ENCODE results near the gene DHX9.

Gene DHX9

DNA sequence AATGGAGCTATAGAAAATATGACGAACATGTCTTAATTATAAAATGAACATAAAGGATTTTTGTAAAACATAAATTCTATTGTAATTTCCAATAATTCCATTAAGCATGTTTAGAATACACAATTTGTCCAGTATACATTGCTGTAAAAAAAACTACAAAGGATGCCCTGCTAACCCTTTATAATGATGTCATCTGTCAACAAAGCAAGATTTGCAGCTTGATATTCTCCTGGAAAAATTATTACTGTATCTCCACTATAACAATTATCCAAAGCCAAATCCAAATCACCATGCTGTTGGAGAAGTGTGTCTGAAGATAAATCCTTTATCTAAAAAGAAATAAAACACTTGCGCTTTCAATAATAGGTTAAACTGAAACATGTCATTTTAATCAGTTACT is 66.2 kb downstream of the DHX9 start:
- no peak for DNase-seq (ENCODE audit: low read depth)
- H3K4me3 ChIP-seq (ENCODE audit: low read length), result no peak overlapping the region
- TF ChIP-seq, protein P1, sequence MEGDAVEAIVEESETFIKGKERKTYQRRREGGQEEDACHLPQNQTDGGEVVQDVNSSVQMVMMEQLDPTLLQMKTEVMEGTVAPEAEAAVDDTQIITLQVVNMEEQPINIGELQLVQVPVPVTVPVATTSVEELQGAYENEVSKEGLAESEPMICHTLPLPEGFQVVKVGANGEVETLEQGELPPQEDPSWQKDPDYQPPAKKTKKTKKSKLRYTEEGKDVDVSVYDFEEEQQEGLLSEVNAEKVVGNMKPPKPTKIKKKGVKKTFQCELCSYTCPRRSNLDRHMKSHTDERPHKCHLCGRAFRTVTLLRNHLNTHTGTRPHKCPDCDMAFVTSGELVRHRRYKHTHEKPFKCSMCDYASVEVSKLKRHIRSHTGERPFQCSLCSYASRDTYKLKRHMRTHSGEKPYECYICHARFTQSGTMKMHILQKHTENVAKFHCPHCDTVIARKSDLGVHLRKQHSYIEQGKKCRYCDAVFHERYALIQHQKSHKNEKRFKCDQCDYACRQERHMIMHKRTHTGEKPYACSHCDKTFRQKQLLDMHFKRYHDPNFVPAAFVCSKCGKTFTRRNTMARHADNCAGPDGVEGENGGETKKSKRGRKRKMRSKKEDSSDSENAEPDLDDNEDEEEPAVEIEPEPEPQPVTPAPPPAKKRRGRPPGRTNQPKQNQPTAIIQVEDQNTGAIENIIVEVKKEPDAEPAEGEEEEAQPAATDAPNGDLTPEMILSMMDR (conservative IDR thresholded peaks at IDR 0.05; ENCODE audit: low read depth, low read length), result no peak

DNA sequence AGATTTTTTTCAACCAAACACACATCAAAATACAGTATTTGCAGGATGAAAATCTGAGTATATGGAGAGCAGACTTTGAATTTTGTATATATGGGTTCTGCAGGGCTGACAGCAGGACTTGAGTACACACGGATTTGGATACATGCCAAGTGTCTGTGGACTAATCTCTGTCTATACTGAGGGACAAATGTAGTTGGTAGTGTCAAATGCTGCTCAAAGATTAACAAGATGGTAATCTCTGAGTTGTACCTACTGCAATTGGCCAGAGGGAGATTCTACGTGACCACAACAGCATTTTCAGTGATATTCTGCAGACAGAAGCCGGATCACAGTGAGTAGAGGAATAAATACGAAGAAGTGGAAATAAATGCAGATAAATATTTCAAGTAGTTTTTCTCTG is 70.4 kb downstream of the DHX9 start:
- H3K4me3 ChIP-seq (ENCODE audit: low read length), result no peak overlapping the region
- TF ChIP-seq, protein P1 (conservative IDR thresholded peaks at IDR 0.05; ENCODE audit: low read depth, low read length), result no peak
- DNase-seq (ENCODE audit: low read depth), result no peak

DNA sequence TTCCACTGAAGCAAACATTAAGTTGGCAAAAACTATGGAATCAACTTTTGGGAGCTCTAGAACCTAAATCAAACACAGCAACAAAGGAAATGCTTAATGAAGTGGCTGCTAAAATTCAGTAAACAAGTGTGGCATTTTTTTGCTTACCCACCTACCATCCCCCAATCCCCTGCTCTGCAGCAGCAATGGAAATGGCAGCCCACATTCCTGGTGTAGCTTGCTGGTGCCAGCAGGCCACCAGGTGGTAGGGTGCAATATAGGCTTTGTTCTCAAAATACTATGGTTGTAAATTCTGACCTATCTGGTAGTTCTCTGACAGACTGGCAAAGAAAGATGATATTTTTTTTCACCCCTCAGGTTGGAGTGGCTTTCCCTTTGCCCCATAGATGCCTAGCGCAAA is 71.0 kb downstream of the DHX9 start:
- no peak for DNase-seq (ENCODE audit: low read depth)
- H3K4me3 ChIP-seq (ENCODE audit: low read length), result no peak overlapping the region
- TF ChIP-seq, protein P1 (conservative IDR thresholded peaks at IDR 0.05; ENCODE audit: low read depth, low read length), result no peak

DNA sequence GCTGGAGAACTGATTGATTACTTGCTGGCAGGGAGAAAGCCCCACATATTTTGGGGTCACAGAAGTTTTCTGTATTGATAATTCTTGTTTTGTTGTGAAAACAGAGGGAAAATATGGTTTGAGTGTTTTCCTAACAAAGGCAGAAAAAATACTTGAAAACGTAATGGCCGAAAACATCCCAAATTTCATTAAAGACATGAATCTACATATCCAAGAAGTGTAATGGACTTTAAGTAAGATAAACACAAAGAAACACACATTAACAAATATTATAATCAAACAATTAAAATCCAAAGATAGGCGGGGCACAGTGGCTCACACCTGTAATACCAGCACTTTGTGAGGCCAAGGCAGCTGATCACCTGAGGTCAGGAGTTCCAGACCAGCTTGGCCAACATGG is 74.3 kb downstream of the DHX9 start:
- TF ChIP-seq, protein P1 (conservative IDR thresholded peaks at IDR 0.05; ENCODE audit: low read depth, low read length), result no peak
- DNase-seq (ENCODE audit: low read depth), result no peak
- H3K4me3 ChIP-seq (ENCODE audit: low read length), result no peak overlapping the region

DNA sequence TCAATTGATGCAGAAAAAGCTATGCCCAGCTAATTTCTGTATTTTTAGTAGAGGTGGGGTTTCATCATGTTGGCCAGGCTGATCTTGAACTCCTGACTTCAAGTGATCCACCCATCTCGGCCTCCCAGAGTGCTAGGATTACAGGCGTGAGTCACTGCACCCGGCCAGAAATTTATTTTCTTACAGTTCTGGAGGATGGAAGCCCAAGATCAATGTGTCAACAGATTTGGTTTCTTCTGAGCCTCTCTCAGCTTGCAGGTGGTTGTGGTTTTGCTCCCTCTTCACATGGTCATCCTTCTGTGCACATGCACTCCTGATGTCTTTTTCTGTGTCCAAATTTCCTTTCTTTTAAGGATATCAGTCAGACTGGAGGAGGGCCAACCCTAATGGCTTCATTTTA is 78.2 kb downstream of the DHX9 start:
- DNase-seq (ENCODE audit: low read depth), result no peak
- TF ChIP-seq, protein P1 (conservative IDR thresholded peaks at IDR 0.05; ENCODE audit: low read depth, low read length), result no peak
- H3K4me3 ChIP-seq (ENCODE audit: low read length), result no peak overlapping the region

DNA sequence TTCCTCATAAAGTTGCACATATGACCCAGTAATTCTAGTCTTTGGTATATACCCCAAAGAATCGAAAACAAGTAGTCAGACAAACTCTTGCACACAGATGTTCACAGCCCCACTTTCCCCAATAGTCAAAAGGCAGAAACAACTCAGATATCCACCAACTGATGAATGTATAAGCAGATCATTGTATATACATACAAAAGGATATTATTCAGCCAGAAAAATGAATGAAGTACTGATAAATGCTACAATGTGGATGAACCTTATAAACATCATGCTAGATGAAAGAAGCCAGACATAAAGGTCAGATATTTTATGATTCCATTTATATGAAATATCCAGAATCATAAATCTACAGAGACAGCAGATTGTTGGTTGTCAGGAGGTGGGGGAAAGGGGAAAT is 86.5 kb downstream of the DHX9 start:
- DNase-seq (ENCODE audit: low read depth), result no peak
- no peak overlapping the region for H3K4me3 ChIP-seq (ENCODE audit: low read length)
- TF ChIP-seq, protein P1 (conservative IDR thresholded peaks at IDR 0.05; ENCODE audit: low read depth, low read length), result no peak

DNA sequence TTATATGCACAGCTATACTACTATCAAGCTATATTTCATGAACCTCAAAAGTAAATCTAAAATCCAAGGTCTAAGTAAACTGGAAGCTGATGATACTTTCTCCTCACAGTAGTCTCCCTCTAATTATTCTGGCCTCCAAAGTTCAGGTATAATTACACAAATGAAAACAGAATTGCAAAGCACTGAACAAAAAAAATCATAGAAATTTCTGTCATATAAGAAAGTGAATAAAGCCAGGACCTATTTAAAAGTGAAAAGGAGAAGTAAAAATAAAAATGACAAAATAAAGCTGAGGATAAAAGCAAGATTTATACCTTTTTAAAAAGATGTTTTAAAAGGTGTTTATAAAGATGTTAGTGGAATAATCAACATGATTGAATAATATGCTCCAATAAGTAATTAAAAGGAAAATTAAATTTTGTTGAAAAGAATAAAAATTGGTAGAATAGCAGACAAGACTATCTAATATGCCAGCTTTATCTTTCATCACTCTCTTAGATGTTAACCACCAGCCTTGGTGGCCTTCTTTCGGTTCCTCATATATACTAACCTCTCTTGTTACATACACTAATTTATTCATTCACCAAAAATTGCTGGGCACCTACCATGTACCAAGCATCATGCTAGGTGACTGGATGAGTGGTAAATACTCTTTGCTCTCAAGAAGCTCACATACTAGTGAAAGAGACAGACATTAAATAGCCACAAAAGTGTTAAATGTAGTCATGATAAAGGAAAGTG is 88.7 kb downstream of the DHX9 start:
- TF ChIP-seq, protein P1 (conservative IDR thresholded peaks at IDR 0.05; ENCODE audit: low read depth, low read length), result no peak
- no peak for DNase-seq (ENCODE audit: low read depth)

More for the DNA sequence above, 88.7 kb downstream of the DHX9 start:
- no peak overlapping the region for H3K4me3 ChIP-seq (ENCODE audit: low read length)

Data from retinal pigment epithelial cell (primary cell).